Measurements from ENCODE around the gene ATG10.
"Not testable (repeated sequence)": the region's sequence is repeated elsewhere in the genome, so short reads cannot be mapped to it uniquely, and the experiment has no call there.

ATG10 gene

GRCh38 chr5:81971712-81972491, at the start of gene ATG10:
TSS of gene ATG10 (plus strand) at chr5:81972023. CDS start at chr5:81987571, 15,548 bp downstream.
- peak; percentile 58 to 71 for DNase-seq (ENCODE audit: low read depth in 2 of 2)

- DNase-seq (ENCODE audit: low read depth in 2 of 2), result no peak
Observed at GRCh38 chr5:81922854-81923279, 49.0 kb upstream of the ATG10 start.

- DNase-seq (ENCODE audit: low read depth in 2 of 2), result no peak
Observed at GRCh38 chr5:81924442-81924841, 47.4 kb upstream of the ATG10 start.

GRCh38 chr5:81925009-81925408, 46.8 kb upstream of the ATG10 start:
- no peak for DNase-seq (ENCODE audit: low read depth in 2 of 2)

GRCh38 chr5:81925981-81926380, 45.8 kb upstream of the ATG10 start:
- DNase-seq (ENCODE audit: low read depth in 2 of 2), result no peak

- DNase-seq (ENCODE audit: low read depth in 2 of 2), result no peak
Observed at GRCh38 chr5:81936066-81936465, 35.8 kb upstream of the ATG10 start.

GRCh38 chr5:81936750-81937149, 35.1 kb upstream of the ATG10 start:
- DNase-seq (ENCODE audit: low read depth in 2 of 2), result no peak

GRCh38 chr5:81942746-81943145, 29.1 kb upstream of the ATG10 start:
- DNase-seq (ENCODE audit: low read depth in 2 of 2), result no peak

- DNase-seq (ENCODE audit: low read depth in 2 of 2), result no peak
Observed at GRCh38 chr5:81948349-81948748, 23.5 kb upstream of the ATG10 start.

- no peak for DNase-seq (ENCODE audit: low read depth in 2 of 2)
Observed at GRCh38 chr5:81949462-81949861, 22.4 kb upstream of the ATG10 start.

GRCh38 chr5:81950996-81951395, 20.8 kb upstream of the ATG10 start:
- no peak for DNase-seq (ENCODE audit: low read depth in 2 of 2)

- DNase-seq (ENCODE audit: low read depth in 2 of 2), result not testable (repeated sequence)
Observed at GRCh38 chr5:81954796-81955195, 17.0 kb upstream of the ATG10 start.

- not testable (repeated sequence) for DNase-seq (ENCODE audit: low read depth in 2 of 2)
Observed at GRCh38 chr5:81958129-81958528, 13.7 kb upstream of the ATG10 start.

GRCh38 chr5:81961651-81962440, 10.0 kb upstream of the ATG10 start:
- no peak for DNase-seq (ENCODE audit: low read depth in 2 of 2)

- no peak for DNase-seq (ENCODE audit: low read depth in 2 of 2)
Observed at GRCh38 chr5:81963544-81963943, 8.3 kb upstream of the ATG10 start.

- DNase-seq (ENCODE audit: low read depth in 2 of 2), result no peak
Observed at GRCh38 chr5:81965524-81965923, 6.3 kb upstream of the ATG10 start.

GRCh38 chr5:81969226-81969625, 2.6 kb upstream of the ATG10 start:
- DNase-seq (ENCODE audit: low read depth in 2 of 2), result no peak

GRCh38 chr5:81969912-81970311, 1.9 kb upstream of the ATG10 start:
- no peak for DNase-seq (ENCODE audit: low read depth in 2 of 2)

- DNase-seq (ENCODE audit: low read depth in 2 of 2), result no peak
Observed at GRCh38 chr5:81971111-81971711, 612 bp upstream of the ATG10 start.

- no peak for DNase-seq (ENCODE audit: low read depth in 2 of 2)
Observed at GRCh38 chr5:81972492-81972783, 615 bp downstream of the ATG10 start.

- DNase-seq (ENCODE audit: low read depth in 2 of 2), result no peak
Observed at GRCh38 chr5:81980160-81980559, 8.3 kb downstream of the ATG10 start.

- DNase-seq (ENCODE audit: low read depth in 2 of 2), result no peak
Observed at GRCh38 chr5:81980598-81981260, 8.9 kb downstream of the ATG10 start.

Measured in stimulated activated CD4-positive, alpha-beta T cell treated with anti-CD3 and anti-CD28 coated beads, Interleukin-1b, Interleukin-23, amount 100 ng/mL, for 1 hour (primary cell).